Dedifferentiated amniotic fluid mesenchymal stem cell (primary cell): ENCODE data around the gene ENDOG.
A peak's percentile ranks its signal among the peaks of the same experiment; 100 is the strongest.
"Not testable (repeated sequence)": the region's sequence is repeated elsewhere in the genome, so short reads cannot be mapped to it uniquely, and the experiment has no call there.

Experiments used
- DNase-seq: peaks from one replicate; pipeline ENCODE4 v3.0.0-alpha.2; 2016; ENCODE audit errors: extremely low spot score

The ENDOG gene

DNA sequence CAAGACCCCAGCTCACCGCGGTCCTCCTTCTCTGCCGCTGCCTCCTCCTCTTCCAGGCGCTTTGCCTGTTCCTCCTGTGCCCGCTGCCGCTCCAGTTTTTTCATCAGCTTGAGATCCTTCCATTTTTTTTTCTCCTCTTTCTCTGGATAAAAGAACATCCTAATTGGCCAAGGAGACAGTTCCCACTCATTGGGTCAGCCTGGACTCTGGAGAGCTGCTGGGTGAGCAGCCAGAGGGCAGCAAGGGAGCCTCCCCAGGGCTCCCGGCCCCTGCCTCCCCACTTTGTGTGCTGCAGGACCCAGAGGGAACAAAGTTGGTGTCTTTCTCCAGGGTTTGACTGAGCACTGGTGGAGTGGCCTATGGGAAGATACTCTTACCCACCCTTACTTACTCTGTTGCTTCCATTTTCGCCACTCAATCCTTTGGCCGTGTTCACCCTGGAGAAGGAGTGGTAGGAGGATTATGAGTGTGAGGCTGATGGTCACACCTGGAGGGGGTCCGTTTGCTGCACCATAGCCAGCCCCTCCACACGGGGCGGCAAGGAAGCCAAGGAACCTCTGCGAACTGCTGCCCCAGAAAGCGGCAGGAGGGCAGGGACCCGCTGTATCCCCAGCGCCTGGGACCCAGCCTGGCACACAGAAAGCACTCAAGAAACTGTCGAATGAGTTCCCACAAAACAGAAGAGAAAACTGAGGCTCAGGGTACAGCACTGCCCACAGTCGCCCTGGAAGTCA is 10.6 kb downstream of the ENDOG start:
- DNase-seq: no peak

DNA sequence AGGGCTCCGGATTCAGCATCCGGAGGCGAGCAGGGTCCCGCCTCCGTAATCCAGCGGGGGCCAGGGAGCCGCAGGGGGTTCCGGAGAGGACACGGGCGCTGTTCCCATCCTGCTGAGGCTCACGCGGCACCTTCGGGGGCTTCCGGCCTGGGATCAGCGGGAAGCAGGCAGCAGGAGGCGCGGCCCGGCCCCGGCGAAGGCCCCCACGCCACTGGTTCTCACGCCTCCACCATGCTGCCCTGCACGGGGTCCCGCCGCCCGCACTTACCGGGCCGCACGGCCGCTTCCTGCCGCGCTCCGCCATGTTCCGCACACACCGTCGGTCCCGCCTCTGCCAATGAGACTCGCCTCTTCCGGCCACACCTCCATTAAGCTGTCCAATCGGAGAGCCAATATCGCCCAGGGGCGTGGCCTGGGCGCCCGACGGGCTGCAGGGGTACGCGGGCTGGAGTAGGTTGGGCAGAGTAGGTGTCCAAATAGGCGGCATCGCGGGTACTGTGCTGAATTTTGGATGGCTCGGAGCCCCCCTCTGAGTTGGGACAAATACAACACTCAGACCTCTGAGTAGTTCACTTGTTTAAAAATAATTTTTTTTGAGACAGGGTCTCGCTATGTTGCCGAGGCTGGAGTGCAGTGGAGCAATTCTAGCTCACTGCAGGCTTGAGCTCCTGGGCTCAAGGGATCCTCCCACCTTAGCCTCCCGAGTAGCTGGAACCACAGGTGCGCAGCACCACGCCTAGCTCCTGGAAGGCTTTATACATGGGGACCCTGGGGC is 11.4 kb downstream of the ENDOG start, which contains the start of gene SPOUT1:
TSS of gene SPOUT1 (minus strand) at position 318 of the 775 bp plus-strand sequence. CDS start at position 304, 14 bp downstream.
- peak; percentile 91 for DNase-seq

DNA sequence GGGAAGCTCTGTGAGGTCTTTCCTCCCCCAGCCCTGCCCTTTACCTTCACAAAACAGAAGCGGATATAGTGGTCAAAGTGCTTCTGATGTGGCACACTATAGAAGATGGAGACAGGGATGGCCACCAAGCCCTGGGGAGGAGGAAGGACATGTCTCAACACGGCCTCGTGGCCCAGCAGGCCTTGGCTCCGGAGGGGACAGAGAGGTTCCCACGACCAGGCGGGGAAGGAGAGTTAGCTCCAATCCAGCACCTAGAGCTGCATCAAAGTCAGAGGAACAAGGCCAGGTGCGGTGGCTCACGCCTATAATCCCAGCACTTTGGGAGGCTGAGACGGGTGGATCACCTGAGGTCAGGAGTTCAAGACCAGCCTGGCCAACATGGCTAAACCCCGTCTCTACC is 15.4 kb downstream of the ENDOG start:
- no peak for DNase-seq

- DNase-seq: no peak
These were observed 17.2 kb downstream of the ENDOG start for GRCh38 chr9:128835246-128836210.

GRCh38 chr9:128836509-128837145 is 18.3 kb downstream of the ENDOG start:
- no peak for DNase-seq

DNA sequence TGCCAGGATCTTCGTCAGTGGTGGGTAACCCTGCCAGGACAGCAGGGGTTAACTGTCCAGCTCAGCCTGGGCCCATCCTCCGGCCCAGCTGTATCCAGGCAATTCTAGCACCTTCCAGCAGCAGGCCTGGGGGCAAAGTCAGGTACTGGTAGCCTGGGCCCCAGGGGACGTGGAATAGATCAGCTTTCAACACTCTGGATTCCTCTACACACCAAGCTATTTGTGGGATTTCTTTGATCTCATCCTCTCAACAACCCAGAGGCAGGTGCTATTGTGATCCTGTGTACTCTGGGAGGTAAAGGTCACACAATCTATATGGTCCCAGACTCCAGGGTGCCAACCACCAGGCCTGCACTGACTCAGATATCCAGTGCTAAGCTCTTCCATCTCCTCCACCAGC is 20.0 kb downstream of the ENDOG start:
- no peak for DNase-seq

DNA sequence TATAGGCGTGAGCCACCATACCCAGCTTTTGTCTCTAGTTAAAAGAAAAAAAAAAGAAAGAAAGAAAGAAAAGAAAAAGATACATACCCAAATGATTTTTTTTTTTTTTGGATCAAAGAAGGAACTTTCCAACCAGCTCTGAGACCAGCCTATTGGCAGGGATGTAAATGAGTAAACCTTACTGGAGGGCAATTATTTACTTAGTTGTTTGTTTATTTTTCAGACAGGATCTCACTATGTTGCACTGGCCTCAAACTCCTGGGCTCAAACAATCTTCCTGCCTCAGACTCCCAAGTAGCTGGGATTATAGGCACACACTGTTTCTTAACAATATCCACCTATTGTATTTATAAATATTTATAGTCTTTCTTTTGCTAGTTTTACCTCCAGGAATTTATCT is 22.2 kb downstream of the ENDOG start:
- DNase-seq: no peak

GRCh38 chr9:128841694-128842492 is 23.6 kb downstream of the ENDOG start:
- no peak for DNase-seq

- DNase-seq: not testable (repeated sequence)
These were observed 24.9 kb downstream of the ENDOG start for GRCh38 chr9:128843171-128843570.

GRCh38 chr9:128845186-128845931 is 27.1 kb downstream of the ENDOG start:
- DNase-seq: no peak

- DNase-seq: no peak
These were observed 28.4 kb downstream of the ENDOG start for GRCh38 chr9:128846680-128847030.

DNA sequence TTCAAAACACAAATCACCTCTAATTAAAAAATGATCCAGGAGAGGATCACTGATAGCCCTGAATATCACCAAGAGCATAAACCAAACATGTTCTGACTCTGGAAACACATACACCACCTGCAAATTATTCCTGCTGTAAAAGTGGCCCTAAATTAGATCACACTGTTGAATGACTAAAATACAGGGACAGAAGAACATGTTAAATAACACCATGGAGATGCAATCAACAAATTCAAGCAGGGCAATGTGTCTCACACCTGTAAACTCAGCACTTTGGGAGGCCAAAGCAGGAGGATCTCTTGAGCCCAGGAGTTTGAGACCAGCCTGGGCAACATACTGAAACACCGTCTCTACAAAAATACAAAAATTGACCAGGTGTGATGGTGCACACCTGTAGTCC is 29.5 kb downstream of the ENDOG start:
- no peak for DNase-seq

DNA sequence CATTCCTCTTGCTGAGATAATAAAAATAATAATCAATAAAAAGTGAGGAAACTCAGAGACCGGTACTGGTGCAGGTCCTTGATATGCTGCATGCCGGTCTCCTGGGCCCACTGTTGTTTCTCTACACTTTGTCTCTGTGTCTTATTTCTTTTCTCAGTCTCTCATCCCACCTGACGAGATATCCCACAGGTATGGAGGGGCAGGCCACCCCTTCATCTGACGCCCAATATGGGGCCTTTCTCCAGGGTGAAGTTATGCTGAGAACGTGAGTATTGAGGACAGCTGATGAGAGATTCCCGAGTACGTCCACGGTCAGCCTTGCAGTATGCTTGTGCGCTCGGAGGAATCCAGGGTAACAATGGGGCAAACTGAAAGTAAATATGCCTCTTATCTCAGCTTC is 32.7 kb downstream of the ENDOG start:
- DNase-seq: not testable (repeated sequence)

GRCh38 chr9:128851779-128852600 is 33.7 kb downstream of the ENDOG start:
- DNase-seq: peak; percentile 31

DNA sequence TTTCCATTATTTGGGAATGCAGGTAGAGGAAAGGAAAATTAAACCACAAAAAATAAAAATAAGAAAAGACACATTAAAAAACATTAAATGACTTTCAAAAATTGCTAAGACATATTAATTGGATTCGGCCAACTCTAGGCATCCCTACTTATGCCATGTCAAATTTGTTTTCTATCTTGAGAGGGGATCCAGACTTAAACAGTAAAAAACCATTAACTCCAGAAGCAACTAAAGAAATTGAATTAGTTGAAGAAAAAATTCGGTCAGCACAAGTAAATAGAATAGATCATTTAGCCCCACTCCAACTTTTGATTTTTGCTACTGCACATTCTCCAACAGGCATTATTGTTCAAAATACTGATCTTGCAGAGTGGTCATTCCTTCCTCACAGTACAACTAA is 34.3 kb downstream of the ENDOG start:
- DNase-seq: not testable (repeated sequence)

- DNase-seq: not testable (repeated sequence)
These were observed 36.2 kb downstream of the ENDOG start for GRCh38 chr9:128854454-128854853.

GRCh38 chr9:128858476-128858875 is 40.2 kb downstream of the ENDOG start:
- not testable (repeated sequence) for DNase-seq

- DNase-seq: no peak
These were observed 42.6 kb downstream of the ENDOG start for GRCh38 chr9:128860937-128861336.

GRCh38 chr9:128861501-128861900 is 43.2 kb downstream of the ENDOG start:
- DNase-seq: no peak
